HG02840 (cell line): ENCODE results near the gene WDR82.
A peak's percentile ranks its signal among the peaks of the same experiment; 100 is the strongest.

Experiments used
- ATAC-seq: cut with Tn5 transposase; IDR thresholded peaks from one replicate; pipeline ENCODE4 v1.9.1; 2021; ENCODE audit warnings: mild to moderate bottlenecking, moderate library complexity, moderate number of reproducible peaks; ENCODE audit not compliant: unreplicated experiment, low FRiP score

The WDR82 gene, protein sequence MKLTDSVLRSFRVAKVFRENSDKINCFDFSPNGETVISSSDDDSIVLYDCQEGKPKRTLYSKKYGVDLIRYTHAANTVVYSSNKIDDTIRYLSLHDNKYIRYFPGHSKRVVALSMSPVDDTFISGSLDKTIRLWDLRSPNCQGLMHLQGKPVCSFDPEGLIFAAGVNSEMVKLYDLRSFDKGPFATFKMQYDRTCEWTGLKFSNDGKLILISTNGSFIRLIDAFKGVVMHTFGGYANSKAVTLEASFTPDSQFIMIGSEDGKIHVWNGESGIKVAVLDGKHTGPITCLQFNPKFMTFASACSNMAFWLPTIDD

DNA sequence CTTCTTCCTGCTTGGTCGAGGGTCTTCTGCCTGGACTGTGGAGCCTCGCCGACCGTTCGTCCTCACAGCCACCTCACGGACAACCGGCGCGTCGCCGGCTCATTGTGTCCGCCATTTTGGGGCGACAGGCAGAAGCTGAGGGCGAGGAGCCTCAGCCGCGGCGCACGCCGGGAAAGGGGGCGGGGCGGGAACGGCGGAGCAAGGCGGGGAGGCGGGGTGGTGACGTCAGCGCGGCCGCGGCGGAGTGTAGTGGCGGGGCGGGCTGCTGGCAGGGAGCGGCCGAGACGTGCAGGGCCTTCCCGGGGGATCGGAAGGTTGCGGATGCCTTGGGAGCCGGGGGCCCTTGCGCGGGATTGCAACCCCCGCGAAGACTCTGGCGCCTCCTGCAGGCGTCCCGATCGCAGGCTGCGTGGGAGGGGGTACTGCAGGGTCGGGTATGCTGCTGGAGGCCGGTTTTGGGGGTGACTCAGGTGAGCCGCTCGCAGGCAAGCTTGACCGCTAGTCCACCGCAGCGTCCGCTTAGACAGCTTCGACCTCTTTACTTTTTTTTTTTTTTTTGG, at the start of gene WDR82:
Gene WDR82 (minus strand): TSS at position 140 of the 560 bp plus-strand sequence. CDS start 288 bp downstream, outside the sequence.
- peak; percentile 87 for ATAC-seq

DNA sequence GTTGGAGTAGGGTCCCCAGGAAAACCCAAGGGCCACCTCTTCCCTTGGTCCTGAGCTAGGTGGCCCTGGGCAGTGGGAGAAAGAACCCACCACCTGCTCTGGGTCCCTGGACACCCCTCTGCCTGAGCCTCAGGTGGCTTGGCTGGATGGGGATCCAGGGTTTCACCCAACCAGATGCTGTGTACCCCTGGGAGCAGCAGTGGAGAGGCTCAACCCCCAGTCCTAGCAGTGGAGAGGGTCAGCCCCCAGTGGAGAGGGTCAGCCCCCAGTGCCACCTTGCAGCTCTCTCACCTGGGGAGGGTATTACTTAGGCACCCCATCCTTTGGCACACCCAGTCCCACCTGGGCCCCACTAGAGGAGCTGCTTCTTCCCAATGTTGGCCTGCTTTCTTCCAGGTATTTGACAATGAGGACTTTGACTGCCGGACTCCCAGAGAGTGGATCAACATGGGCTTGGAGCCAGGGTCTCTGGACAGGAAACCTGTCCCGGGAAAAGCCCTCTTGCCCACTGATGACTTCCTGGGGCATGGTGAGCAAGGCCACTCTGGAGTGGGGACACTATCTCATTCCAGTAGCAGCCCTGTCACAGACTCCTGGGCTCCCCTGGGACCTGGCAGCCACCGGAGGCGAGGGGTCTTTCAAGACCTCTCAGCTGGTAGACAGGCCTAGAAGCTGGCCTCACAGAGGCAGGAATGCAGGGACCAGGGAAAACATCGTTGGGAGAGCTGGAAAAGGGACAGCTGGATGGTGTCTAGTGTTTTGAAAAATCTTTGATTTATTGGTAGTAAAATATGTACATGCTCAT, 49.2 kb upstream of the WDR82 start:
- no peak for ATAC-seq

DNA sequence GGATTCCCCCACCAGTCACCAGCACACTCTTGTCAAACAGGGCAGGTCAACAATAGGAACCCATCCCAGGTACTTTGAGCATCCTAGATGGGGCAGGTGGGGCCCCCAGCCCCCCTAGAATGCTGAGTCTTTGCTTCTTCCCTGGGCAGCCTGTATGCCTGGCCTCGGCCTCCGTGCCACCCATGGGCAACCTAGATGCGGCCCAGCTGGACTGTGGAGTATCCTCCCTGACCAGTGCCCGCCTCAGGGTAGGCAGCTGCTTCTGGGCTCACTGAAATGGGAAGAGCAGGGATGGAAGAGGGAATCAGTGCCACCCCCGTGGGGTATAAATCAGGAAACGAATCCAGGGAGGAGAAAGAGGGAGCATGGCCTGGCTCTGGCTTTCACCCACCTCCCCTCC, 48.5 kb upstream of the WDR82 start:
- ATAC-seq, result no peak

DNA sequence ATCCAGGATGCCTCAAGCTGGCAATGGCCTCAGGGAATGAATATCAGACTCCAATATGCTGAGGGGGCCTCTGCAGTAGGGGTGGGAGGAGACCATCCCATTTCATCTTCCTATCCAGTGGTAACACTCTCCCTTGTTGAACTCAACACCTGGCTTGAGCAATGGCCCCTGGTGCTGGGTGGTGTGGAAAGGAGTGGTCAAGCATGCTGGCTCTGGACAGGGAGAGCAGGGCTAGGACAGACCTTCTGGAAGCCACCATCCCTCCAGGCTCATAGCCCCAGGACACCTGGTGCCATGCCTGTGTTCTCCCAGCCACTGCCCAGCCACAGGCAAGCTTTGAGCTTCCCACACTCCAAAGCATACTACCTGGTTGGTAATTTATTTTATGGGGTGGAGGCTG, 47.2 kb upstream of the WDR82 start:
- no peak for ATAC-seq

DNA sequence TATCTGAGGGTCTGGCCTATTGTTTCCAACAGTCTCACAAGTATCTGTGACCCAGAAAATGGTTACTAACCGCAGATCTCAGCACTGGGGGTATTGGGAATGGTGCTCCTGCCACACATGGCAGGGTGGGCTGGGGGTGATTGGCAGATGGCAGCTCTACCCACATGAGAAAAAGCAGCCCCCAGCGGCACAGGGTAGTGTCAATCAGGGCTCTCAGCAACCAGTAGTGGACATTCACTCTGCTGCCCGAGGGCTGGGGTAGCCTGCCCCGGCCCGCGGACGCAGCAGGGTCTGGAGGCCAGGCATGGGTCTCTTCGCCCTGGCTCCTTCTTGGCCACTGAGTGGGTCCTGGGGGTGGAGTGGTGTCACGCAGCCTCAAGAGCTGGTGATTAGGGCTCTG, 46.2 kb upstream of the WDR82 start:
- ATAC-seq, result no peak

DNA sequence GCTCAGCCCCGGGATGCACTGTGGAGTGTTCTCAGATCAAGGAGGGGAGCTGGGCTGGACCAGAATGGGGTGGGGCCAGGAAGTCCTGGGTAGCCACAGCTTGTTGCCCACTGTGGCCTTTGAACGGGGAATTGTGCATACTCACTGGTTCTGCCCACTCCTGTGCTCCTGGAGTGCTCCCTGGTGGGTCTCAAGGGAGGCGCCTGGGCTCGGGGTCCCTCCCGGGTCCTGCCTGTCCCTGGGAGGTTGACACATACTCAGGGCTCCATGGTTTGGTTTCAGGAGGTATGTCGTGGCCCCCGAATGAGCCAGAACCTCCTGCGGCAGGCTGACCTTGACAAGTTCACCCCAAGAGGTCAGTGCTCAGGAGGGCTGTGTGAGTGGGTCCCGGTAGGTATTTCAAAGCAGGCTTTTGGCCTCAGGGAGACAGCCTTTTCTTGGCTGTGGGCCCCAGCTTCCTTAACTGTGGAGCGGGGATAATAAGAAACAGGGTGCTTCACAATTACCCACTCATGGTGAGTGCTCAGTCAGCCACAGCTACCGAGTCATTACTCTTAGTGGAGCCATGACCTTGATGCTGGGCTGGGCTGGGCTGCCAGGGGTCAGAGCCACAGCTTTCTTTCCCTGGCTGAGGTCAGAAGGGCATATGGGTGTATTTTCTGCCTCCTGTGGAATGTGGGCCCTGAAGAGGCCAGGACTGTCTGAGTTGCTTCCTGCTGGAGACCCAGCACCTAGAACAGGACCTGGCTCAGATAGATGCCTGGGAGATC, 45.3 kb upstream of the WDR82 start:
- ATAC-seq, result no peak

DNA sequence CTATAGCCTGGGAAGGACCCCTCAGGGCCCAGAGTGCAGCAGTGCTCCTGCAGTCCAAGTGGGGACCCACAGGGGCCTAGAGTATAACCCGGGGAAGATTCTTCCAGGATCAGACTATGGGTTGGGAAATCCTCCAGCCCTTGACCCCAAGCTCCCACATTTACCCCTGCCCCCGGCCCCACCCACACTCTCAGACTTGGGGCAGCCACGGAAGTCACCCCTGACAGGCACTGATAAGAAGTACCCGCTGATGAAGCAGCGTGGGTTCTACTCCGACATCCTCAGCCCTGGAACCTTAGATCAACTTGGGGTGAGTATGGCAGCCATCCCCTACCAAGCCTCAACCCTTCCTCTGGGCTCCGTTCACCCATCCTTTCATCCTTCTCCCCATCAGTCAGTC, 44.0 kb upstream of the WDR82 start:
- ATAC-seq, result no peak

DNA sequence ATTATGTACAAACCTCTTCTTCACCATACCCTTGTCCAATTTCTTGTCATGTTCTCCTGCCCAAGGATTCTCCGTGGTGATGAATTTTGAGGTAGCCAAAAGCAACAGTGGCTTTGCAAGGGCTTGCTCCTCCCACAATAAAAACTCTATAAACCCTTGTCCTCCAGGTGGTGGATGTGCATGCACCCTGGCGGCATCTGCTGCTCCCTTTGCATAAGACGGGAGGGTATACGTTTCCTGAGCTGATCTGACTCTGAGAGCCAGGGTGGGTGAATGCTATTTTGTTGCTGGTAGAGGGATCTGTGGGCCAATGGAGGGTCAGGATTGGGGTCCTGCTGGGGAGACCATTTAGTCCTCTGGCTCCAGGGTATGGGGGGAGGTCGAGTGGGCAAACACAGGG, 43.0 kb upstream of the WDR82 start:
- ATAC-seq, result no peak

DNA sequence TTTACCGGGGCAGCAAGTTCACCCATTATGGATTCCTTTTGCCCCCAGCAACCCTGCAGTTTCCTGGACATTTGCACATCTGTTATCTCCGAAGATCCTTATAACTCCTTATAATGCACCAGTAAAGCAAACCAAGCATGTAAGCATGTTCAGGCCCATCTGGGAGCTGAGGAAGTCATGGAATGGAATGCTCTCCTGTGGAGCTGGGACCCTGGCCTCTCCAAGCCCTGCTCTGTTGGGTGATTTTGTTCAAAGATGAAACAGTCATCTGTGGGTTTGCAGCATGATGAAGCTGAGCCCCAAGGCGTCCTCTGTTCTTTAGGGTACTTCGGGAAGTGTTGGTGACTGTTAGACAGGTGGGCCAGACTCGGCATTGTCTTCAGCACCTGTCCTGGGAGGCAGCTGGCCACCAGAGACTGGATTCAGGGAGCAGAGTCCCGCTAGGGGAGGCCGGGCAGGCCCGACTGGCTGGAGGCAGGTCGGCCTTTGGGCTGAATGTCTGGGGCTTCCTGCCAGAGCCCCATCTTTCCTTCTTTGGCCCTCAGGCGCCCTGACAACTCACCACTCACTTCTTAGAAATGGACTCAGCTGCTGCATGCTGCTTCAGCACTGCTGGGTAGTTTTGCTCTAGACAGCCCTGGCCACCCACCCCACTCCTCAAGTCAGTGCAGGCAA, 41.6 kb upstream of the WDR82 start:
- no peak for ATAC-seq

DNA sequence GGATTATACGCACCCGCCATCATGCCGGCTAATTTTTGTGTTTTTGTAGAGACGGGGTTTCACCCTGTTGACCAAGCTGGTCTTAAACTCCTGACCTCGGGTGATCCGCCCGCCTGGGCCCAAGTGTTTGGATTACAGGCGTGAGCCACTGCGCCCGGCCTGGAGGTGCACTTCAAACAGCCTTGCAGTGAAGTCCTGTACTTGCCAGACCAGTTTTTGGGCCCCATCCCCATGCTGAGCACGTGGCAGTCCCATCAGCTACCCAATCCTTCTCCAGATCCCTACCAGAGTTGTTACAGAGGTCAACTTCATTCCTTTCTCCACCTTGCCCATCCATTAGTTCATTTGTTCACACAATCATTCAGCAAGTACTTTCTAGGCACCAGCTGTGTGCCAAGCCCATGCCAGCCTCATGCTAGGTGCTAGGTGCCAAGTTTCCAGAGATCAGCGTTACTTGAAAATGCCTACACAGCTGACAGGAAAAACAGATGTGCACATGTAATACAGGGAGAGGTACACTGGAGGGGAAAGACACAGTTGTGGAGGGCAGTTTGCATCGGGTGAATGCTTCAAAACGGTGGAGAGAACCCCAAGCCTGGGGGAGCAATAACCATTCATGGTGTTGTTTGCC, 39.9 kb upstream of the WDR82 start:
- ATAC-seq, result no peak

DNA sequence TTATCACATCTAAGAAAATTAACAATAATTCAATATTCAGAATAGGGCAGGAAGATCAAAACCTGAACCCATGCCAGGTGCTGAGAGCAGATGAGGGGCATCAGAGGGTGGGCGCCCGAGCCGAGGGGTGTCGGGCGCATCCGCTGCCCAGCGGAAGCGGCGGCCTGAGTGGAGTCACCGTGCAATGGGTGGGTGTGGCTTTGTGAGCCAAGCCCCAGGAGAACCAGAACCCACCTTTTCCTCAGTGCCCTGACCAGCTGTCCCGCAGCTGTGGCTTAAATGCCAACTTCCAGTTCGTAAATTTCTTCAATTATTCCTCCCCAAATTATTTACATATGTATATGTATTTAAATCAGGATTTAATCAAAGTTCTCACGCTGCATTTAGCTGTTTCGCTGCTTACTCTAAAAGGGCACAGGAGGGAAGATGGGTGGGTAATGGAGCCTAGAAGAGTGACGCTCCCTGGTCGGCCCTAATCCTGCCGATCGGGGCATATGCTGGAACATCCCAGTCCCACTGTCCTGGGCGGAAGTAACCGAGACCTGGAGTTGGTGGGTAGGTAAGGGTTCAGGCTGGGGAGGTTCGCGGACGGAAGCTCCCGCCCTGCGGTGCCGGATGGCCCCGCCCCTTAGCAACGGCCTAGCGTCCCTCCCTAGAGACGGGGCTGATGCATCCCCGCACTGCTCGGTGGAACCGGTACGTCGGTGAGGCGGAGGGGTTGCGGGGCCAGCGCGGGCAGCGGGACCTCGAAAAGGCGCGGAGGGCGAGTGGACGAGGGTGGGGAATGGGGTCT, 39.0 kb upstream of the WDR82 start:
- ATAC-seq, result no peak

DNA sequence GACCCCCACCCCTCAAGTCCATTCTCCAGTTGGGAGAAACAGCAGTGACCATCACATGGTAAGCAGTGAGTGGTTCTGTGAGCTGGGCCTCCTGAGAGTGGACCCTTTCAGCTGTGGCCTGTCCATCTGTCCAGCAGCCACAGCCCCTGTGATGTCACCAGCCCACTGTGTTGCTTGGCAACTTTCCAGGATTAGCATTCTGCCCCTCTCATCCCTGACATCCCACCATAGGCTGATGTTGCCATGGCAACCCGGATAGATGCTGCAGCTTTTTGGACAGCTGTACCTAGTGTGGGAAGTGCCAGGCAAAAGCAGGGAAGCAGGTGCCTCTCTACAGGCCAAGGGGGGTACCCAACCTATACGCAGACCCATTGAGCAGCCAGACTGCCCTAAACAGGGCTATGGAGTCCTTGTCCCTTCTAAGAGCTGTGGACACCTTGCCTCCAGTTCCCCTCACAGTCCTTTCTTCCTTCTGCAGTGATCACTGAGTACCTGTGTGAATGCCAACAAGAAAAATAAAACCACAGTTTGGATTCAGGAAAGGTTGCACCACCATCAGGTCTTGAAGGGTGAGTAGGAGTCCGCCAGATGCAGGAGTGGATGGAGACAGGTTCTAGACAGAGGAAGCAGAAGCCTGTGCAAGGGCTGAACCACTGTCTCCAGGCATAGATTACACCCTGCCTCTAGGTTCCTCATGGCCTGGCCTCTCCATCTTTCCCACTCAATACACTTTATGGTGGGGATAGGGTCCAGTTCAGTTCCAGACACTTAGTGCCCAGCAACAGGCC, 37.7 kb upstream of the WDR82 start, which contains the start of gene DNAH1:
Gene DNAH1 (plus strand): TSS at position 343 of the 788 bp plus-strand sequence. CDS start 6,124 bp downstream, outside the sequence.
- no peak for ATAC-seq

DNA sequence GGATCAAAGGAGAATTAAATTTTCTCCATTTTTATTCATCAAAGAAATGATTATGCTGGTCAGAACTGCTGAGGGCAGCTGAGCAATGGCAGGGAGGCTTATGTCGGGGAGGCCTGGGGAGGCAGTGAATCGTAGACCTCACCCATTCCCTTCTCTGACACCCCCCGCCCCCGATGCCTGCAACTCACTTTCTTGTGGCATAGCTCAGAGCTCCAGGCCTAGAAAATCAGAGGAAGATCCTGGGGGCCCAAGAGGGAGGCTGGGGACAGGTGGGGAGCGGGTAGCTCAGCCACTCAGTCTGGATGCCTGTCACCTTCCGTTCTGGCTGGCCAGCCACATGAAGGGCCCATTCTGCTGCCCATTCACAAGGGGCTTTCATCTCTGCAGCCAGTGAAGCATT, 36.6 kb upstream of the WDR82 start:
- ATAC-seq, result no peak

DNA sequence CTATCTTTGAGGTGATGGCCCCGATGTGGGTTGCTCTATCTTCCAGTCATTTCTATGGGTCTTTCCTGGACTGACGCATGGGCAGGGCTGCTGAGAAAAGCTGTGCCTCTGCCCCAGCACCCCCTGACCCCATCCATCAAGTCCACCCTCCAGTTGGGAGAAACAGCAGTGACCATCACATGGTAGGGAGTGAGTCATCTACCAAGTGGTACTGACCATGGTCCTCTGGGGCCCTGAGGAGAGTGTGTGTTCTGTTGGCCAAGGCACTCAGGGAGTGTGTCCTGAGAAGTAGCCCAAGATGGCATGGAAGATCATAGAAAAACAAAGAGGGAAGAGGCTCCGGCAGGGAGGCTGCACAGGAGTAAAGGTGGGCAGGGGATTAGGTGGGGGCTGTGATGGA, 36.0 kb upstream of the WDR82 start:
- no peak for ATAC-seq

DNA sequence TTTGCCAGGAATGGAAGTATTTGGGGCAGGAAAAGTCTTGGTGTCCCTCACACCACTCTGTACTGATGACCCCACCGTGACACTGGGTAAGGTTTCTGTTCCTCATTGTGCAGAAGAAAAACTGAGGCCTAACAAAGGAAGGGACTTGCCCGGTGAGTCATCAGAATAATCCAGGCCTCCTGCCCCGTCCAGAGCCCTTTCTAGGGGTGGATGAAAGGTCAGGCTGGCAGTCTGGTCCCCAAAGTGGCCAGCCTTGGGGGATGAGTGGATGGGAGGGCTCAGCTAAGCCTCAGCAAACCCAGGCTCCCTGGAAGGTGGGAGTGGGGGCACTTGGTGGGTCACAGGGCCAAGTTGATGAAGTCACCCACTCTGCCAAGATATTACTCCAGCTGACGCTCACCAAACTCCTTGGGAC, 35.3 kb upstream of the WDR82 start:
- ATAC-seq, result peak; percentile 74

DNA sequence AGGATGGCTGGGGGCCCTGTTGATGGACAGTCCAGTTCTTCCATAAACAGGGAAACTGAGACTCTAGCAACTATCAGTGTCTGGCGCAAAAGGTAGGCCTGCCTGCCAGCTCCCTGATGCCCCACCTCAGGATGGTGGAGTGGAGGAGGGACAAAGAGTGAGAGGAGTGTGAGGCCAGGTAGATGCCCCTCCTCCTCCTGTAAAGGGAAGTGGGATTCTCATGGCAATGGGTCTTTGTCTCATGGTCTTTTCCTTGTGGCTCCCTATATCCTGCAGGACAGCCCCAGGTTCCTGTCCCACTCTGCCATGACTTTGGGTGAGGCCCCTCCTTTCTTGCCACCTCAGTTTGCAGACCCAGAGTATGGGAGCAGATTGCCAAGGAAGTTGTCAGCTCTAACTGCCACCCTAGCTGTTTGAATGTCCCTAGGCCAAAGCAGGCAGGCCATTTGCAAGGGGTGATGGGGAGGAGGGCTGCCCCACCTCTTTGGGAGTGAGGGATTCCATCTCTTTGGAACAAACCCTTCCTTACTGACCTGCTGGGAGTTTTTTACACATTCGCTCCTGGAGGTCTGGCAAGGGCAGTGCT, 34.8 kb upstream of the WDR82 start:
- ATAC-seq, result no peak

DNA sequence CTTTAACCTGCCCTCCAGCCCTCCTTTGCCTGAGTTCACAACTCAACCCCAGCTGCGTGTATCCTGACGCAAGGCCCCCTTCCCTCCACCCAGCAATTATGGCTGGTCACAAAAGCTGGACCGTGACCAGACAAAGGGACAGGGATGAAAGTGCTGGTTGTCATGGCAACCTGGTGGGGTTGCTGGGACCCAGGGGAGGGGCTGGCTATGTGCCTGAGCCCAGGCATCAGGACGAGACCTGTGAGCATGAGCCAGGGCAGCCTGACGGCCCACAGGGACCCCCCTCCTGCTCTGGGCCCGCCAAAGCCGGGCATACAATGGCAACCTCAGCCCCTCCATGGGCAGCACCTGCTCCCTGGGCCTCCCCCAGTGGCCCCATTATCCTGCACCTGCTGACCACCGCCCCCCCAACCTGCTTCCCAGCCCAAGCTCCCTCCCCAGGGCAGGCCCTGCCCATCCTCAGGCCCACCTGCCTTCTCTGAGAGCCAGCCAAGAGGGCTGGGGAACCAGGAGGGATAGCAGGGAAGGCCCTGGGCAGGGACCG, 33.2 kb upstream of the WDR82 start:
- no peak for ATAC-seq
